Activated naive CD8-positive, alpha-beta T cell treated with anti-CD3 and anti-CD28 coated beads, Interleukin-2, amount 50 U/mL, for 16 hours (primary cell): ENCODE measurements around the gene PSME2.
A peak's percentile ranks its signal among the peaks of the same experiment; 100 is the strongest.

Source experiments
- DNase-seq: peaks from one replicate; pipeline ENCODE4 v3.0.0-alpha.2; 2020; ENCODE audit warnings: low read depth, low spot score

The PSME2 gene

GRCh38 chr14:24146453-24146977, at the start of gene PSME2:
TSS of gene PSME2 (minus strand) at chr14:24146610. CDS start at chr14:24146581, 29 bp downstream.
- DNase-seq: peak; percentile 72

GRCh38 chr14:24195186-24196070, 49.0 kb upstream of the PSME2 start, which contains the start of gene TM9SF1:
TSS of gene TM9SF1 (minus strand) at chr14:24195441. CDS start at chr14:24195019, 422 bp downstream.
- peak; percentile 71 for DNase-seq

GRCh38 chr14:24194873-24195185, 48.4 kb upstream of the PSME2 start:
- no peak for DNase-seq

GRCh38 chr14:24194186-24194872, 47.9 kb upstream of the PSME2 start:
- no peak for DNase-seq

GRCh38 chr14:24192933-24193332, 46.5 kb upstream of the PSME2 start:
- no peak for DNase-seq

GRCh38 chr14:24190416-24190815, 44.0 kb upstream of the PSME2 start:
- DNase-seq: no peak

- no peak for DNase-seq
Measured at GRCh38 chr14:24189460-24189859, 43.0 kb upstream of the PSME2 start.

- DNase-seq: no peak
Measured at GRCh38 chr14:24189059-24189375, 42.6 kb upstream of the PSME2 start.

GRCh38 chr14:24188251-24189058, 42.0 kb upstream of the PSME2 start, which contains the start of gene IPO4:
TSS of gene IPO4 (minus strand) at chr14:24188816. CDS start at chr14:24188787, 29 bp downstream.
- DNase-seq: peak; percentile 90

- DNase-seq: no peak
Measured at GRCh38 chr14:24187539-24187915, 41.1 kb upstream of the PSME2 start.

- DNase-seq: no peak
Measured at GRCh38 chr14:24186831-24187538, 40.6 kb upstream of the PSME2 start.

GRCh38 chr14:24185741-24186140, 39.3 kb upstream of the PSME2 start:
- DNase-seq: no peak

GRCh38 chr14:24185026-24185425, 38.6 kb upstream of the PSME2 start:
- DNase-seq: no peak

GRCh38 chr14:24184104-24184970, 37.9 kb upstream of the PSME2 start:
- DNase-seq: no peak

GRCh38 chr14:24183014-24183481, 36.6 kb upstream of the PSME2 start:
- no peak for DNase-seq

- no peak for DNase-seq
Measured at GRCh38 chr14:24182110-24182882, 35.9 kb upstream of the PSME2 start.

- no peak for DNase-seq
Measured at GRCh38 chr14:24181371-24182077, 35.1 kb upstream of the PSME2 start.

GRCh38 chr14:24179961-24180796, 33.8 kb upstream of the PSME2 start:
- no peak for DNase-seq
